Panc1 (cell line): ENCODE measurements around the gene AAK1. TPM values are rescaled to one million over a fixed set of nuclear protein-coding genes. Genes with fewer than 3 reads are reported as not detected.

Source experiments
- ATAC-seq: fragments of 200-7000 bp; cut with Tn5 transposase; 2 replicates; pipeline ENCODE4 v1.9.1; 2020; ENCODE audit warnings: mild to moderate bottlenecking, moderate library complexity
- BruUV-seq: library from RNA; stranded (reverse); fragments of 400-500 nt; replicated peaks from 2 replicates; lab custom pipeline; 2021; lab: Mats Ljungman, UMichigan
- CTCF ChIA-PET: fragments of 300-600 bp; sonication (Branson Sonifier 250); formaldehyde crosslinking; loops from one replicate; lab custom pipeline; 2022; ENCODE audit warnings: antibody characterized with exemption; lab: Charles Lee
- POLR2A ChIA-PET: fragments of 300-600 bp; sonication (Branson Sonifier 250); formaldehyde crosslinking; loops from one replicate; lab custom pipeline; 2022; ENCODE audit warnings: antibody characterized with exemption; lab: Charles Lee
- DNase-seq: peaks from one replicate; pipeline ENCODE4 v3.0.0-alpha.2; 2010; ENCODE audit warnings: low read depth, low spot score
- H3K27ac ChIP-seq: 2 replicates; pipeline ENCODE4 v1.5.1; 2011; ENCODE audit warnings: mild to moderate bottlenecking, low read length, inconsistent platforms
- H3K27me3 ChIP-seq: fragments of 200-500 bp; sonication (Bioruptor generic); 2 replicates; pipeline ENCODE4 v1.6.0; 2014; ENCODE audit warnings: low read length, inconsistent platforms; ENCODE audit not compliant: control insufficient read depth, insufficient read depth
- H3K36me3 ChIP-seq: fragments of 200-500 bp; sonication (Bioruptor generic); 2 replicates; pipeline ENCODE4 v1.5.1; 2014; ENCODE audit warnings: inconsistent platforms, mild to moderate bottlenecking, low read length, moderate library complexity; ENCODE audit not compliant: control insufficient read depth, insufficient read depth
- H3K4me1 ChIP-seq: 2 replicates; pipeline ENCODE4 v1.5.1; 2011; ENCODE audit warnings: inconsistent platforms, mild to moderate bottlenecking, low read length, moderate library complexity; ENCODE audit not compliant: control insufficient read depth, insufficient read depth
- H3K4me3 ChIP-seq, 2 experiments: 2 replicates each; pipeline ENCODE4 v1.5.1; 2011 to 2012; ENCODE audit warnings: low read depth in 2 of 2, low read length in 2 of 2, mild to moderate bottlenecking in 2 of 2, inconsistent platforms in 1 of 2, moderate library complexity in 1 of 2
- H3K9me3 ChIP-seq: fragments of 200-500 bp; sonication (Bioruptor generic); 2 replicates; pipeline ENCODE4 v1.5.1; 2014; ENCODE audit warnings: low read depth, mild to moderate bottlenecking, inconsistent platforms, low read length, moderate library complexity; ENCODE audit not compliant: control insufficient read depth, insufficient read depth
- CTCF ChIP-seq: fragments of 450-650 bp; IDR thresholded peaks from 2 replicates; pipeline ENCODE4 v1.5.1; 2017; ENCODE audit warnings: mild to moderate bottlenecking
- POLR2AphosphoS5 ChIP-seq: IDR thresholded peaks from 2 replicates; pipeline ENCODE4 v1.6.1; 2012; ENCODE audit warnings: mild to moderate bottlenecking, low read depth, low read length, moderate library complexity
- REST ChIP-seq, 2 experiments: IDR thresholded peaks; 2 replicates each; pipeline ENCODE4 v1.6.1; 2011 to 2012; ENCODE audit warnings: low read depth in 2 of 2, control low read depth in 1 of 2, low read length in 1 of 2, mild to moderate bottlenecking in 1 of 2, moderate library complexity in 1 of 2; ENCODE audit not compliant: insufficient read depth in 1 of 2
- SIN3A ChIP-seq: IDR thresholded peaks from 2 replicates; pipeline ENCODE4 v1.6.1; 2012; ENCODE audit warnings: low read depth, mild to moderate bottlenecking, low read length, moderate library complexity, borderline replicate concordance; ENCODE audit not compliant: insufficient read depth
- TCF7L2 ChIP-seq: IDR thresholded peaks from 2 replicates; pipeline ENCODE4 v1.6.1; 2011; ENCODE audit warnings: mild to moderate bottlenecking, low read depth, low read length, inconsistent platforms
- in situ Hi-C: cut with HindIII; loops from 2 replicates; pipeline ENCODE4 v1.10.0; 2016; ENCODE audit warnings: low sequenced_read_pairs, low pct_unique_long_range_greater_than_20kb
- intact Hi-C: fragments of 100-400 bp; cut with micrococcal nuclease; formaldehyde crosslinking; loops from one replicate; pipeline ENCODE4 v1.10.0; 2022; ENCODE audit not compliant: unreplicated experiment
- total RNA-seq: library from RNA; stranded (reverse); gene quantifications from one replicate; pipeline ENCODE4 v1.2.1, GENCODE V29; 2021; ENCODE audit not compliant: unreplicated experiment

AAK1 gene
- total RNA-seq, 1 experiment from 2014 or later = 123 TPM

- no peak overlapping the region for H3K4me3 ChIP-seq
Observed at GRCh38 chr2:69659941-69660483, 16.5 kb upstream of the AAK1 start.

GRCh38 chr2:69659349-69659748 lies 15.8 kb upstream of the AAK1 start:
- no TSS peak for BruUV-seq
- in situ Hi-C loops (no loop called here), intact Hi-C loops (no loop called here)
- Histone ChIP-seq H3K4me1 (no peaks in the 10 kb centered on the region; the same call in 1 of the 2 replicates), H3K27me3 (no peaks in the 10 kb centered on the region), H3K36me3 (no peaks in the 10 kb centered on the region), H3K27ac (no peak overlapping the region), H3K4me3 (no peak overlapping the region), H3K9me3 (no peaks in the 10 kb centered on the region)
- DNase-seq = no peak
- ChIA-PET POLR2A (no interaction called here), CTCF (no interaction called here)
- ATAC-seq = no peak
- TF ChIP-seq SIN3A (no peak), REST (IDR thresholded peaks at IDR 0.05; ENCODE audit: insufficient read depth in 1 of 2, low read depth in 2 of 2, low read length in 1 of 2) (no peak), TCF7L2 (no peak), CTCF (no peak)

More at GRCh38 chr2:69659941-69660483, 16.5 kb upstream of the AAK1 start:
- H3K36me3 ChIP-seq = no peaks in the 10 kb centered on the region
- ChIA-PET POLR2A (no interaction called here), CTCF (no interaction called here)
- H3K27ac ChIP-seq = peak overlapping the region; percentile 36; the same call in 1 of the 2 replicates
- intact Hi-C loops (no loop called here), in situ Hi-C loops (no loop called here)
- H3K27me3 ChIP-seq = no peaks in the 10 kb centered on the region
- no peaks in the 10 kb centered on the region; the same call in 1 of the 2 replicates for H3K4me1 ChIP-seq
- no peak for TF ChIP-seq CTCF
- no peak for TF ChIP-seq REST (IDR thresholded peaks at IDR 0.05; ENCODE audit: insufficient read depth in 1 of 2, low read depth in 2 of 2, low read length in 1 of 2)
- no peak for TF ChIP-seq POLR2AphosphoS5
- TF ChIP-seq TCF7L2 = no peak
- no peak for TF ChIP-seq SIN3A
- no TSS peak for BruUV-seq
- no peaks in the 10 kb centered on the region for H3K9me3 ChIP-seq
- no peak for DNase-seq
- no peak for ATAC-seq
